Effector memory CD8-positive, alpha-beta T cell (primary cell): ENCODE results near the gene ZCCHC2.

Source experiments
- ATAC-seq: fragments of 150-1000 bp; cut with Tn5 transposase; replicated peaks from 2 replicates; pipeline ENCODE4 v1.10.0; 2021; ENCODE audit warnings: mild to moderate bottlenecking, moderate library complexity
- DNase-seq, 3 experiments: peaks; one replicate each; pipeline ENCODE4 v3.0.0; 2021
- H3K27ac Mint-ChIP-seq, 2 donors: one replicate each; pipeline ENCODE4 v1.8.0; 2022; ENCODE audit warnings: mild to moderate bottlenecking in 2 of 2, mixed read lengths in 2 of 2, moderate library complexity in 2 of 2
- H3K27me3 Mint-ChIP-seq, 2 donors: one replicate each; pipeline ENCODE4 v1.8.0; 2022; ENCODE audit warnings: mixed read lengths in 2 of 2
- H3K36me3 Mint-ChIP-seq: one replicate; pipeline ENCODE4 v1.8.0; 2022; ENCODE audit warnings: mild to moderate bottlenecking, moderate library complexity, mixed read lengths; ENCODE audit not compliant: insufficient read depth
- H3K4me1 Mint-ChIP-seq, 2 donors: one replicate each; pipeline ENCODE4 v1.8.0; 2022; ENCODE audit warnings: low read depth in 2 of 2, mixed read lengths in 2 of 2
- H3K4me3 Mint-ChIP-seq, 2 donors: one replicate each; pipeline ENCODE4 v1.8.0; 2022; ENCODE audit warnings: mild to moderate bottlenecking in 2 of 2, mixed read lengths in 2 of 2, moderate library complexity in 2 of 2
- H3K9me3 Mint-ChIP-seq, 2 donors: one replicate each; pipeline ENCODE4 v1.8.0; 2022; ENCODE audit warnings: mixed read lengths in 2 of 2

ZCCHC2 gene

DNA sequence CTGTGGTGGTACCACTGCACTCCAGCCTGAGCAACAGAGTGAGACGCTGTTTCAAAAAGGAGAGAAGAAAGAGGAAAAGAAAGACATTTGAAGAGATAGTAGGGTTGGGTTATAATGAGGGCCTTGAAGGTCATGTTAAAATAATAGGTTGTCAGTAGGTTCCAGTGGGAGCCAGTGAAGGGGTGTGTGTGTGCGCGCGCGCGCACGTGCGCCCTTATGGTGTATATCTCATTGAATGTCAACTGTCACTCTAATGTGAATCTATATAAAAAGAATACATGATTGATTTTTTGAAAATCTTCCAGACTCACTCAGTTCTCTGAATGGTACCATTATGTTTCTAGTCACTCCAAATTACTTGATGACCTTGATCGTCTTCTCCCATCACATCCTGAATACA, 9.1 kb downstream of the ZCCHC2 start:
- Mint-ChIP-seq H3K36me3 (peaks cover 7% of the 10 kb centered on the region), H3K9me3 (no peaks in the 10 kb centered on the region), H3K4me1 (peaks cover 34 to 58% of the 10 kb centered on the region in 2 donors), H3K27ac (no peak overlapping the region), H3K27me3 (no peaks in the 10 kb centered on the region), H3K4me3 (no peak overlapping the region)
- no peak for ATAC-seq
- no peak for DNase-seq

DNA sequence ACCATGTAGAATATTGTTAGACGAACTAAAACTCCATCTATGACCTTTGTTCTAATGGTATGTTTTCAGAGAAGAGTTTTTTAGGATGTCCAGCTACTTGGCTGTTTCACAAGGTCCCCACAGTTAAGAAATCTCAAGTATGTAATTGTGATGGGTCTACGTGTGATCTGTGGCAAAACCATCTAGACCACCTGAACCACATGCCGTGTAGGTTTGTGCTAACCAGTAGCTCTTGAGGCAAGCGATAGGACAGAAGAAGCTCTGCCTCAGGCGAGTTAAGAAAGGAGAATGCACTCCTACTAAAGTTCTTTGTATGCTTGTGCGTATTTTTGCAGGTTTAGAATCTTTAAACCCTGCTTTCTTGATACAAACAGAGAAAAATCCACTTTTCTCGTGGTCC, 13.2 kb downstream of the ZCCHC2 start:
- peaks cover 14% of the 10 kb centered on the region for H3K36me3 Mint-ChIP-seq
- ATAC-seq (no peak), DNase-seq (no peak)
- H3K27me3 Mint-ChIP-seq = no peaks in the 10 kb centered on the region
- peaks cover 40 to 65% of the 10 kb centered on the region in 2 donors for H3K4me1 Mint-ChIP-seq
- no peaks in the 10 kb centered on the region for H3K9me3 Mint-ChIP-seq
- H3K4me3 Mint-ChIP-seq = no peak overlapping the region
- no peak overlapping the region for H3K27ac Mint-ChIP-seq

DNA sequence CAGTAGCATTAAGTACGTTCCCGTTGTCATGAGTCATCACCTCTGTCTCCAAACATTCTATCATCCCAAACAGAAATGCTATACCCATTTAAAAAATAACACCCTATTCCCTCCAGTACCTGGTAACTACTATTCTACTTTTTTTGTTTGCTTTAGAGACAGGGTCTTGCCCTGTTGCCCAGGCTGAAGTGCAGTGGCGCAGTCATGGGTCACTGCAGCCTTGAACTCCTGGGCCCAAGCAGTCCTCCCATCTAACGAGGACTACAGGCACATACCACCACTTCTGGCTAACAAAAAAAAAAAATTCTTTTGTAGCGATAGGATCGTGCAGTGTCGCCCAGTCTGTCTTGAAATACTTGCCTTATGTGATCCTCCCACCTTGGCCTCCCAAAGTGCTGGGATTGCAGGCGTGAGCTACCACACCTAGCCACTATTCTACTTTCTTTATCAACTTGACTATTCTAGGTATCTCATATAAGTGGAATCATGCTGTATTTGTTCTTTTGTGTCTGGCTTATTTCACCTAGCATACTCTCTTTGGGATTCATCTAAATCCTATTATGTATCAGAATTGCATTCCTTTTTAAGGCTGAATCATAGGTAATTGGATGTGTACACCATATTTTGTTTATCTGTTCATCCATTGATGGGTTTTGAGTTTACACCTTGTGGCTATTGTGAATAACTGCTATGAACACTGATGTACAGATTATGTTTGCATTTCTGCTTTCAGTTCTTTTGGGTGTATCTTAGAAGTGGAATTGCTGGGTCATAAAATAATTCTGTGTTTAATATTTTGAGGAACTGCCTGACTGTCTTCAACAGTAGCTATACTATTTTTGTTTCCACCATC, 14.4 kb downstream of the ZCCHC2 start:
- H3K4me1 Mint-ChIP-seq = peaks cover 39 to 57% of the 10 kb centered on the region in 2 donors
- no peak for ATAC-seq

DNA sequence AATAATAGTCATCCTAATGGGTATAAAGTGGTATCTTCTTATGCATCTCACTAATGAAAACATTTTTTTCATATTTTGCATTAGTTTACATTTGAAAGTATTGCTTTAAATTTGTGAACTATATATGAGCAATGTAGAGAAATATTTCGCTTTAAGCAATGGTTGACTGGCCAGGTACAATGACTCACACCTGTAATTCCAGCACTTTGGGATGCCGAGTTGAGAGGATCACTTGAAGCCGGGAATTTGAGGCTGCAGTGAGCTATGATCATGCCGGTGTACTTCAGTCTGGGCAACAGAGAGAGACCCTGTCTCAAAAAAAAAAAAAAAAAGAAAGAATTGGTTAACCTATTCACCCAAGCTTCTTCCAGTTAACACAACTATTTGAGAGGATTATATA, 15.1 kb downstream of the ZCCHC2 start:
- Mint-ChIP-seq H3K4me1 (peaks cover 38 to 55% of the 10 kb centered on the region in 2 donors), H3K27ac (no peak overlapping the region), H3K4me3 (no peak overlapping the region), H3K9me3 (no peaks in the 10 kb centered on the region), H3K36me3 (peaks cover 25% of the 10 kb centered on the region), H3K27me3 (no peaks in the 10 kb centered on the region)
- no peak for DNase-seq
- ATAC-seq = no peak

More for the DNA sequence above, 14.4 kb downstream of the ZCCHC2 start:
- no peak for DNase-seq
- Mint-ChIP-seq H3K27me3 (no peaks in the 10 kb centered on the region), H3K4me3 (no peak overlapping the region), H3K9me3 (no peaks in the 10 kb centered on the region), H3K27ac (no peak overlapping the region), H3K36me3 (peaks cover 18% of the 10 kb centered on the region)

DNA sequence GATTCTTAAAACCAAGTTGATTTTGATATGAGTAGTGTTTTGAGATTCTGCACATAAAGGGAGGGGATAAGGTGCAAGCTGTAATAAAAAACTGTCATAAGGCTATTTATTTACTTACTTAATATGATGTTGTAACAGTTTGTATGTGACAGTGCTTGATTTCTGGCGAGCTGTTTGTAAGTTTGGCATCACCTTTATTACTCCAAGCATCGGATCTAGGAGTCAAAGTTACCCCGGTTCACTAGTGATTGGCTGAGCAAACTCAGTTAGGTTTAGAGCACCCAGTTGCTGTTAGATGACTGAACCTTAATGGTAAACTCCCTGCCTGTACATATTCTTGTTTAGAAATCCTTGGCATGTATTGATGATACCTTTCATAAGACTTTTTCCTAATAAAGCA, 16.1 kb downstream of the ZCCHC2 start:
- Mint-ChIP-seq H3K9me3 (no peaks in the 10 kb centered on the region), H3K4me1 (peaks cover 36 to 55% of the 10 kb centered on the region in 2 donors), H3K4me3 (no peak overlapping the region), H3K27me3 (no peaks in the 10 kb centered on the region), H3K36me3 (peaks cover 34% of the 10 kb centered on the region), H3K27ac (no peak overlapping the region)
- DNase-seq (no peak), ATAC-seq (no peak)

DNA sequence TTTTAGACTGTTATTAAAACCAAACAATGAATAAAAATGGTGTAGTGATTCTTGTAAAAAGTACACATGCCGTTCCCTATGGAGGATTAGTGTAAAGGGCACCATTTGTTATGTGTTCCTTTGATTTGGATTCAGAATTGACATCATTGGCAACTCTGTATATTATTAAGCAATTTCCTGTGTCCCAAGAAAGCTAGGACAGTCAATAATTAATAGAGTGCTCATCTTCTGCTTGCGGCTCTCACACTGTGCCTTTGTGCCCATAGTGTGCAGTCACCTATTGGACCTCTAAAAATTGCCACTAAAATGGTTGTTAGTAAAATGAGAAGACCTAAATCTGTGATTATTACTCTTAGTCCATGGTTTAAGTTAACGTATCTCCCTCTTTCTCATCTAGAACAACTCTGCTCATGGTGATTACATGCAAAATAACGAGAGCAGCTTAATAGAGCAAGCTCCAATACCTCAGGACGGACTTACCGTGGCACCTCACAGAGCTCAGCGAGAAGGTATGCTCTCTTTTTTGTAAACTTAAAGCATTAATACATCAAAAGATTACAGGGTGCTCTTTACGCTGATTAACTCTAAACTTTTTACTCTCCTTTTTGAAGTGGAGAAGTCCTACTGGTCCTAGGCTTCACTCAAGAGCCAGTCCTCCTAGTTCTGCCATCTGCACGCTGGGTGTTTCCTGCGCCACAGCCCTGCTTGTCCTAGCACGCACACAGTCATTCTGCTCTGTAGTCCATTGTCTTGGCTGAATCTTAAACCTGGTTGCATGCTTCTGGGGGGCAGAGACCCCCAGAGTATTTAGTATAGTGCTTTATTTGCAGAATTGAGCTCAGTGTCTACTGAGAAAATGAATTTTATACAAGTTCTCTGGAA, 16.7 kb downstream of the ZCCHC2 start:
- Mint-ChIP-seq H3K4me1 (peaks cover 33 to 48% of the 10 kb centered on the region in 2 donors), H3K4me3 (no peak overlapping the region)
- ATAC-seq = no peak

DNA sequence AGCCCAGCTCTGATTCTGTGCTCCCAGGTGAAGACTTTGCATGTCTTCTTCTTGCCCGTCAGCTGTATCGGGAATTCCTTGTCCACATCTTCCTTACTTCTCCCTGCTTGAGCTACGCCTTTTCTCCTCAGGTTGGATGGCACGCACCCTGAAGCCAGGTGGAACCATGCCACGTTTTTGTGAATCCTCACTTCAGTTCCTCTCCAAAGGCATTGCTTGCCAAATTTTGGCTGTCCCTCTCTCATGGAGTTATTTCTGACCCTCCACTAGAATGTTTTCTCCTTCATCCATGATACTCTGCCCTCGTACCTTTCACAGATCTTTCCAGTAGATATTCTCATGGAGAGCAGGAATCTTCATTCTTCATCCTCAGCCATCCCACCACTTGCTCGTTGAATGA, 20.2 kb downstream of the ZCCHC2 start:
- Mint-ChIP-seq H3K27me3 (no peaks in the 10 kb centered on the region), H3K4me1 (peaks cover 11 to 19% of the 10 kb centered on the region in 2 donors), H3K27ac (no peak overlapping the region), H3K4me3 (no peak overlapping the region), H3K9me3 (no peaks in the 10 kb centered on the region), H3K36me3 (peaks cover 71% of the 10 kb centered on the region)
- ATAC-seq = no peak
- no peak for DNase-seq

More for the DNA sequence above, 16.7 kb downstream of the ZCCHC2 start:
- peaks cover 40% of the 10 kb centered on the region for H3K36me3 Mint-ChIP-seq
- H3K9me3 Mint-ChIP-seq = no peaks in the 10 kb centered on the region
- DNase-seq = no peak
- H3K27me3 Mint-ChIP-seq = no peaks in the 10 kb centered on the region
- no peak overlapping the region for H3K27ac Mint-ChIP-seq

DNA sequence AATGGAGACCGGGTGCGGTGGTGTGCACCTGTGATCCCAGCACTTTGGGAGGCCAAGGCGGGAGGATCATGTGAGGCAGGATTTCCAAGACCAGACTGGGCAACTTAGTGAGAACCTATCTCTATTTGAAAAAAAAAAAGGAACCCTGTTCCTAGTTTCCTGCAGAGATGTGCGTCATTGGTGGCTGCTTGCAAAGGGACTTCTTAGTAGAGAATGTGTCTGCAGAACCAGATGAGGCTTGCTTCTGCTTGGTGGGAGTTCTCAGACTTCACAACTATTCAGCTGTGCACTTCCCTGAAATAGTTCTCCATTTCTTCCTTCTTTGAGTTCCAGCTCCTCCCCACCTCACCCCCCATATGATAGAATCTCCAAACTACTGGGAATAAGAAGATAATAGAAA, 22.3 kb downstream of the ZCCHC2 start:
- Mint-ChIP-seq H3K27me3 (no peaks in the 10 kb centered on the region), H3K9me3 (no peaks in the 10 kb centered on the region), H3K4me1 (peaks cover 8 to 16% of the 10 kb centered on the region in 2 donors), H3K36me3 (peaks cover 75% of the 10 kb centered on the region), H3K27ac (no peak overlapping the region), H3K4me3 (no peak overlapping the region)
- no peak for ATAC-seq
- no peak for DNase-seq

DNA sequence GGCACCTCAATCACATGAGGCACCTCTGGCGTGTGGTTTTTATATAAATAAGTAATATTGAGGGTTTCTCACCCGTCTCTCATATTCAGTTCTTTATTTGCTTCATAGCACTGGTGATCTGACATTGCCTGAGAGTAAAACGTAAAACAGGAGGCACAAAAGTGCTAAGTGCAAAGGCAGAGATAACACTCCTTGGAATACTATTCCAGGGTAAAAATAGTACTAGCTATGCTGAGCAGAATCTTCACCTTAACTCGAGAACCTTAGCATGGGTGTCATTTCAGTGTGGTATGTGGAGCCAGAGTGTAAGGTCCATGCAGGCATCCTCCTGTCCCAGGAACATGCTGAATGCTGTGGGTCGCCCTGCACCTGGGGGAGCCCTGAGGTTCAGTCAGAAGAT, 26.9 kb downstream of the ZCCHC2 start:
- peak; percentile 50 for ATAC-seq
- peak overlapping the region; percentile 11 to 29 for H3K27ac Mint-ChIP-seq
- no peak for DNase-seq
- H3K36me3 Mint-ChIP-seq = peaks cover 69% of the 10 kb centered on the region
- H3K27me3 Mint-ChIP-seq = no peaks in the 10 kb centered on the region
- H3K4me1 Mint-ChIP-seq = peaks cover 18 to 27% of the 10 kb centered on the region in 2 donors
- no peaks in the 10 kb centered on the region for H3K9me3 Mint-ChIP-seq
- H3K4me3 Mint-ChIP-seq = no peak overlapping the region

DNA sequence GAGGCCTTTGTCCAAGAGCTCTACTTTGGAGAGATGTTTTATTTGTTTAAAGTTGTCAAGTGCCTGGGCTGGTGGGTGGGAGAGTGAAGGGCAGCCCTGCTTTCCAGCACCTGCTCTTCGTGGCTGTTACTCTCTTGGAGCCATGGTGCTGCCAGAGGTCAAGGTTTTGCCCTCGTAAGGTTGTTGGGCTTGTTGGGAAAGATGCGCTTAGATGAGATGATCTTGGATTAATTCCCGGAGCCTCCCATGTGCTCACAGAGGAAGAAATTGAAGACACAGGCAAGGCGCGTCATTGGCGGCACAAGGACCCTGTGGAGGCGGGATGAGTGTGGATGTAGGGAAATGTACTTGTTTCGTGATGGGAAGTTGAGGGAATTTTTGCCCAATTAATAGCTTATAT, 27.9 kb downstream of the ZCCHC2 start:
- no peak for DNase-seq
- peaks cover 64% of the 10 kb centered on the region for H3K36me3 Mint-ChIP-seq
- no peak overlapping the region for H3K4me3 Mint-ChIP-seq
- peaks cover 18 to 27% of the 10 kb centered on the region in 2 donors for H3K4me1 Mint-ChIP-seq
- no peak for ATAC-seq
- H3K27me3 Mint-ChIP-seq = no peaks in the 10 kb centered on the region
- H3K27ac Mint-ChIP-seq = peak overlapping the region in 1 of 2 donors; percentile 29
- H3K9me3 Mint-ChIP-seq = no peaks in the 10 kb centered on the region

DNA sequence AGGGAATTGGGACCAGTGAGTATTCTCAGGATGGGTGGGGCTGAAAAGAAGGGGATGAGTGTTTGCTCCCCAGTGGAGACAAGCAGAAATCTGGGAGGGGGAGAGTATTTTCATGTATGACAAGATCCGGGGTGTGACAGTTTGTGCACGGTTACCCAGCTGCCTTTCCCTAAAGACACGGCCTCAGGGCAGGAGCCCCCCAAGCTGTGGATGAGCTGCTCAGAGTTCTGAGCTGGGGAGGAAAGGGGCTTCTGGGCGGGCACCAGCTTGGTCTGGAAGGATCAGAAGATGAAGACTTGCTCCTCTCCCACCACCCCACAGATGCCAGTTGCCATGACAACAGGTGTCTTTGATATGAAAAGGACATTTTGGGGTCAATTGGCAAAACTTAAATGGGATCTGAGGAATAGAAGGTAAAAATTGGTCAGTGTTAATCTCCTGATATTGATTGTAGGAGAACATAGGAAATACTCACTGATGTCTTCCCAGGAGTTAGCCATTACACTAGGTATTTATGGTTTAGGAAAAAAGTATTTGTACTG, 29.2 kb downstream of the ZCCHC2 start:
- DNase-seq (no peak), ATAC-seq (no peak)
- Mint-ChIP-seq H3K4me3 (no peak overlapping the region), H3K27ac (peak overlapping the region; percentile 1 to 42), H3K4me1 (peaks cover 22 to 27% of the 10 kb centered on the region in 2 donors), H3K9me3 (no peaks in the 10 kb centered on the region), H3K36me3 (peaks cover 62% of the 10 kb centered on the region), H3K27me3 (no peaks in the 10 kb centered on the region)

DNA sequence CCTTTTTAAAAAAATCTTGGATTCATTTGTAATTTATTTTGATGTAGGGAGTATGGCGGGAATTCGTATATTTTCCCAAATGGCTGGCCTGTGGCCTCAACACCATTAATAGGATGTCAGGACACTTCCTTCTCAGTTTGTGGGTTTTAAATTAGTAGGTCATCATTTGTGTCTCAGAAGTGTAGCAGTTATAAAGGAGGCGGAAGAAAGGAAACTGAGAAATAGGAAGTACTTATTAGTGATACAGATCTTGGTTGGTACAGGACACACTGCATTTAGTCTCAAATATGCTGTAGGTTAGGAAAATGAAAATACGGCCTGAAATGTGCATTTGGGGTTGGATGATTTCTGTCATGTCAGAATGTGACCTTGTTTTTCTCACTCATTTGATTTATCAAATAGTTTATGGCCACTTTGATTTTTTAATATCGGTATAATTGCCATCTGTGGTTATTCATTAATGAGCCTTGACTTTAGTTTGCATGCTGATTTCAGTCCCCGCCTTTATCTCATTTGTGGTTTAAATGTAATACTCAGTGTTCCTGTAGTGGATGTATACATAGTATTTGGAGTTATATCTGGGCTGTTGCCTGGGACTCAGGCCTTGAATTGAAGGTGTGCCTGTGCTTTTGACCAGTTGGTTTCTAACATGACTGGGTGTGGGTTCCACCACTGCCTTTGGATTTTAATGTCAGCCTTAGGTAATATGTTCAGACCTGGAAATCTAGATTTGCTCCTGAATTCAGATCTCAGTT, 31.4 kb downstream of the ZCCHC2 start:
- H3K27ac Mint-ChIP-seq = peak overlapping the region; percentile 32 to 89
- no peaks in the 10 kb centered on the region for H3K27me3 Mint-ChIP-seq
- ATAC-seq (no peak), DNase-seq (no peak)
- peaks cover 17 to 27% of the 10 kb centered on the region in 2 donors for H3K4me1 Mint-ChIP-seq
- H3K9me3 Mint-ChIP-seq = no peaks in the 10 kb centered on the region
- H3K36me3 Mint-ChIP-seq = peaks cover 64% of the 10 kb centered on the region
- no peak overlapping the region for H3K4me3 Mint-ChIP-seq

DNA sequence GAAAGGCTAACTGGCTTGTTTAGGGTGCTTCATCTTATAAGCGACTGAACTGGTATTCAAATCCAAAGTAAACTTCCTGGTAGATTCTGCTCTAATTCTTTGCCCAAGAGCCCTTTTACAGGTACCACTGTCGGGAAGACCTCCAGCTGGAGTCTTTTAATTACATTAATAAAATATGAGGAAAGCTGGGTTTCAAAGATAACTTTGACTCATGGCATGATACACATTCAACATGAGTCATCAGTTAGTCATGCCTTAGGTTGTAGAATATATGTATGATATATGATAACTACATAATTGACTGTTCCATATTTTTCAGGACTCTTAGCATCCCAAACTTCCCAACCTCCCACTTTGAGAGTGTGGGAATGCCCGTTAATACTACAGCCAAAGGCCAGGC, 32.3 kb downstream of the ZCCHC2 start:
- no peak overlapping the region for H3K27ac Mint-ChIP-seq
- no peaks in the 10 kb centered on the region for H3K9me3 Mint-ChIP-seq
- H3K4me3 Mint-ChIP-seq = no peak overlapping the region
- ATAC-seq (no peak), DNase-seq (no peak)
- H3K27me3 Mint-ChIP-seq = no peaks in the 10 kb centered on the region
- H3K4me1 Mint-ChIP-seq = peaks cover 17 to 25% of the 10 kb centered on the region in 2 donors
- H3K36me3 Mint-ChIP-seq = peaks cover 70% of the 10 kb centered on the region
